Loucy (cell line): ENCODE measurements around the gene NUP214.

Experiments used
- H2AFZ ChIP-seq: fragments of 200-600 bp; sonication (generic); 2 replicates; pipeline ENCODE4 v1.6.0; 2016; ENCODE audit warnings: antibody characterized with exemption, mild to moderate bottlenecking, low read length, moderate library complexity
- H3F3A ChIP-seq: fragments of 200-600 bp; 2 replicates; pipeline ENCODE4 v1.6.0; 2016; ENCODE audit warnings: antibody characterized with exemption, low read depth, mild to moderate bottlenecking
- H3K27me3 ChIP-seq: fragments of 200-600 bp; sonication (generic); 2 replicates; pipeline ENCODE4 v1.6.1; 2014; ENCODE audit warnings: low read length, mild to moderate bottlenecking; ENCODE audit not compliant: insufficient read depth, poor library complexity, severe bottlenecking
- H3K36me3 ChIP-seq: fragments of 200-600 bp; sonication (generic); 2 replicates; pipeline ENCODE4 v1.6.1; 2016; ENCODE audit warnings: low read length; ENCODE audit not compliant: insufficient read depth
- H3K4me1 ChIP-seq: fragments of 200-600 bp; sonication (generic); 2 replicates; pipeline ENCODE4 v1.5.1; 2014; ENCODE audit warnings: low read length, mild to moderate bottlenecking; ENCODE audit not compliant: insufficient read depth, poor library complexity, severe bottlenecking
- H3K4me2 ChIP-seq: fragments of 200-600 bp; sonication (generic); 2 replicates; pipeline ENCODE4 v1.6.0; 2014; ENCODE audit warnings: antibody characterized with exemption, low read length, low read depth, mild to moderate bottlenecking; ENCODE audit not compliant: poor library complexity, severe bottlenecking
- H3K4me3 ChIP-seq: fragments of 200-600 bp; sonication (generic); 2 replicates; pipeline ENCODE4 v1.5.1; 2014; ENCODE audit warnings: low read length, mild to moderate bottlenecking, mixed read lengths; ENCODE audit not compliant: poor library complexity, severe bottlenecking
- H3K79me2 ChIP-seq: fragments of 200-600 bp; sonication (generic); 2 replicates; pipeline ENCODE4 v1.6.1; 2014; ENCODE audit warnings: low read length; ENCODE audit not compliant: insufficient read depth
- H3K9ac ChIP-seq: fragments of 200-600 bp; sonication (generic); 2 replicates; pipeline ENCODE4 v1.6.0; 2014; ENCODE audit warnings: mild to moderate bottlenecking, low read depth, low read length, moderate library complexity; ENCODE audit not compliant: poor library complexity, severe bottlenecking
- H3K9me2 ChIP-seq: fragments of 200-600 bp; sonication (generic); replicated peaks from 2 replicates; pipeline ENCODE4 v1.6.1; 2016; ENCODE audit warnings: low read depth, low read length, mixed read lengths
- H3K9me3 ChIP-seq: fragments of 200-600 bp; sonication (generic); 2 replicates; pipeline ENCODE4 v1.6.1; 2014; ENCODE audit warnings: mild to moderate bottlenecking, antibody characterized with exemption, low read length, low read depth; ENCODE audit not compliant: insufficient read depth
- H4K20me1 ChIP-seq: fragments of 200-600 bp; sonication (generic); 2 replicates; pipeline ENCODE4 v1.6.0; 2014; ENCODE audit warnings: antibody characterized with exemption, low read length, mild to moderate bottlenecking; ENCODE audit not compliant: insufficient read depth, poor library complexity, severe bottlenecking
- CTCF ChIP-seq: fragments of 200-600 bp; sonication (generic); conservative IDR thresholded peaks from 2 replicates; pipeline ENCODE4 v1.5.1; 2014; ENCODE audit warnings: mild to moderate bottlenecking, antibody characterized with exemption, low read length
- EZH2phosphoT487 ChIP-seq: fragments of 200-600 bp; IDR thresholded peaks from 2 replicates; pipeline ENCODE4 v1.6.1; 2018; ENCODE audit warnings: antibody characterized with exemption, mild to moderate bottlenecking, moderate library complexity, borderline replicate concordance

The NUP214 gene

GRCh38 chr9:131097126-131097947, 28.0 kb upstream of the NUP214 start:
- Histone ChIP-seq H3K9ac (no peak overlapping the region), H3K36me3 (no peaks in the 10 kb centered on the region), H3K4me2 (no peak overlapping the region), H2AFZ (no peak overlapping the region), H3K9me3 (no peaks in the 10 kb centered on the region), H3K4me3 (no peak overlapping the region), H3K4me1 (no peaks in the 10 kb centered on the region), H3K9me2 (no peaks in the 10 kb centered on the region), H3K27me3 (no peaks in the 10 kb centered on the region), H3K79me2 (no peaks in the 10 kb centered on the region), H3F3A (no peaks in the 10 kb centered on the region), H4K20me1 (no peaks in the 10 kb centered on the region)
- TF ChIP-seq CTCF (no peak), EZH2phosphoT487 (no peak)

DNA sequence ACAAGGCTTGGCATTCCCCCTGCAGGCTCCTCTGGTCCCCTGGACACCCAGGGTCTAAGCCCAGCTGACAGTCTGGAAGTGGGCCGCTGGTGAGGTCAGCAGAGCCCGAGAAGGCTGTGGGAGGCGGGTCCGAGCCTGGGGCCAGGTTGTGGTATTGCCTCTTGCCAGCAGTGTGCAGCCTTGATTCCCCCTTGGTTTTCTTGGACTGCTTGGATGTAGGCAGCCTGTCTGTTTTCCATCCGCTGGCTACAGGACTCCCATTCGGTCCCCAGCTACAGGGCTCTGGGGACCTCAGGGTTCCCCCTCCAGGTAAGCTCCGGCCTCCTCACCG, 27.5 kb upstream of the NUP214 start:
- Histone ChIP-seq H3K9me2 (no peaks in the 10 kb centered on the region), H4K20me1 (no peaks in the 10 kb centered on the region), H3K4me2 (no peak overlapping the region), H3K36me3 (no peaks in the 10 kb centered on the region), H2AFZ (no peak overlapping the region), H3K4me1 (no peaks in the 10 kb centered on the region), H3K79me2 (no peaks in the 10 kb centered on the region), H3K9me3 (no peaks in the 10 kb centered on the region), H3K9ac (no peak overlapping the region), H3K27me3 (no peaks in the 10 kb centered on the region), H3F3A (no peaks in the 10 kb centered on the region), H3K4me3 (no peak overlapping the region)
- TF ChIP-seq EZH2phosphoT487 (no peak), CTCF (no peak)

DNA sequence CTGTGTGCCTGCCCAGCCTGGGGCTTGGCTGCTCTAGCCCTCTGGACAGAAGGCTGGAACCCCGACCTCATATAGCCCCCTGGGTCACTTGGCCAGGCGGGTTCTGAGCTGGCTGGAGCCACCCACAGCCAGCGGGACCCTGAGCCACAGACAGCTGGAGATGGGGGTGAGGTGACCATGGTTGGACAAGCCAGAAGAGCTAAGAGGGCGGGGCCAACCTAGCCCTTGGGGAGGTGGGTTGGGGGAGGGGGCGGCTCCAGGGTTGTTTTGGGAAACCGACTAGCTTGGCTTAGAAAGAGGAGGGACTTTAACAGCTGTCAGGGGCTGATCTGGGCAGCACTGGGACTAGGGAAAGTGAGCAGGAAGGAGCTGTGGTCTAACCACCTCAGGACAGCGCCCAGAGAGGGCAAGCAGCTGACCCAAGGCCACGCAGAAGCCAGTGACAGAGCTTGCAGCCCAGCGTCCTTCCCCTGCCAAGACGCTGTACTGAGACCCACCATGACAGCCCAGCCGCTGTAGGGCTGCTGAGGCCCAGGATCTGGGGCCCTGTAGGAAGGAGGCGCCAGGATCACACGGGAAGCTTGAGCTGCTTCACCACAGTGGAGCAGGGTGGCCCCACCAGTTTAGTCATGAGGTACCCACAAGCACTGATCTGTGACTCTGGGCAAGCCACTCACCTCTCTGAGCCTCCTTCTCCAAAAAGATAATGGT, 26.8 kb upstream of the NUP214 start:
- H3K27me3 ChIP-seq, result no peaks in the 10 kb centered on the region
- H2AFZ ChIP-seq, result no peak overlapping the region
- H3K4me2 ChIP-seq, result no peak overlapping the region
- H3K9ac ChIP-seq, result no peak overlapping the region
- no peaks in the 10 kb centered on the region for H3K36me3 ChIP-seq
- TF ChIP-seq EZH2phosphoT487, result no peak
- TF ChIP-seq CTCF, result no peak
- H3F3A ChIP-seq, result no peaks in the 10 kb centered on the region
- no peaks in the 10 kb centered on the region for H4K20me1 ChIP-seq
- H3K9me3 ChIP-seq, result no peaks in the 10 kb centered on the region
- no peak overlapping the region for H3K4me3 ChIP-seq
- no peaks in the 10 kb centered on the region for H3K9me2 ChIP-seq
- no peaks in the 10 kb centered on the region for H3K4me1 ChIP-seq
- no peaks in the 10 kb centered on the region for H3K79me2 ChIP-seq
